ENCODE data around the gene ADGRG4.
"Not testable (repeated sequence)": the region's sequence is repeated elsewhere in the genome, so short reads cannot be mapped to it uniquely, and the experiment has no call there.

Gene ADGRG4

GRCh38 chrX:136300721-136301120 is at the start of gene ADGRG4:
ADGRG4 (plus strand) TSS chrX:136300963; CDS start chrX:136308778, 7,815 bp downstream.
- DNase-seq = not testable (repeated sequence)

- DNase-seq = peak; percentile 66
Observed at GRCh38 chrX:136251041-136251991, 49.4 kb upstream of the ADGRG4 start, which contains the start of gene MAP7D3. MAP7D3 (minus strand) TSS chrX:136251400; CDS start chrX:136251358, 42 bp downstream.

- no peak for DNase-seq
Observed at GRCh38 chrX:136255541-136255940, 45.2 kb upstream of the ADGRG4 start.

GRCh38 chrX:136256026-136256425 is 44.7 kb upstream of the ADGRG4 start:
- DNase-seq = no peak

- DNase-seq = no peak
Observed at GRCh38 chrX:136258951-136259350, 41.8 kb upstream of the ADGRG4 start.

- DNase-seq = no peak
Observed at GRCh38 chrX:136259543-136259942, 41.2 kb upstream of the ADGRG4 start.

- no peak for DNase-seq
Observed at GRCh38 chrX:136260776-136261175, 40.0 kb upstream of the ADGRG4 start.

- no peak for DNase-seq
Observed at GRCh38 chrX:136261321-136261720, 39.4 kb upstream of the ADGRG4 start.

- no peak for DNase-seq
Observed at GRCh38 chrX:136262243-136262642, 38.5 kb upstream of the ADGRG4 start.

- DNase-seq = no peak
Observed at GRCh38 chrX:136262812-136263315, 37.9 kb upstream of the ADGRG4 start.

GRCh38 chrX:136266828-136267227 is 33.9 kb upstream of the ADGRG4 start:
- no peak for DNase-seq

- DNase-seq = peak; percentile 22
Observed at GRCh38 chrX:136268051-136269048, 32.4 kb upstream of the ADGRG4 start.

GRCh38 chrX:136269921-136270320 is 30.8 kb upstream of the ADGRG4 start:
- no peak for DNase-seq

- no peak for DNase-seq
Observed at GRCh38 chrX:136271300-136271699, 29.5 kb upstream of the ADGRG4 start.

GRCh38 chrX:136272325-136272724 is 28.4 kb upstream of the ADGRG4 start:
- no peak for DNase-seq

- DNase-seq = peak; percentile 78
Observed at GRCh38 chrX:136273986-136274385, 26.8 kb upstream of the ADGRG4 start.

GRCh38 chrX:136275553-136275952 is 25.2 kb upstream of the ADGRG4 start:
- no peak for DNase-seq

GRCh38 chrX:136286375-136286774 is 14.4 kb upstream of the ADGRG4 start:
- DNase-seq = not testable (repeated sequence)

GRCh38 chrX:136291824-136292223 is 8.9 kb upstream of the ADGRG4 start:
- DNase-seq = no peak

- DNase-seq = no peak
Observed at GRCh38 chrX:136292656-136293055, 8.1 kb upstream of the ADGRG4 start.

GRCh38 chrX:136295380-136295779 is 5.4 kb upstream of the ADGRG4 start:
- DNase-seq = no peak

GRCh38 chrX:136303041-136303440 is 2.3 kb downstream of the ADGRG4 start:
- no peak for DNase-seq

GRCh38 chrX:136304493-136304892 is 3.7 kb downstream of the ADGRG4 start:
- no peak for DNase-seq
